ENCODE results near the gene GRIK4.

- TF ChIP-seq CTCF (IDR thresholded peaks at IDR 0.05; ENCODE audit: insufficient read depth, low read length) (no peak), REST (IDR thresholded peaks at IDR 0.05; ENCODE audit: insufficient replicate concordance, low read depth) (no peak), SPI1 (IDR thresholded peaks at IDR 0.05; ENCODE audit: borderline replicate concordance, low read depth) (no peak), POLR2AphosphoS5 (IDR thresholded peaks at IDR 0.05; ENCODE audit: low read depth) (no peak), GABPA (IDR thresholded peaks at IDR 0.05; ENCODE audit: low read depth) (no peak)
Observed at GRCh38 chr11:120863359-120863758, 351.8 kb downstream of the GRIK4 start.
